PC-9 (cell line): ENCODE measurements around the gene CNTNAP2. TPM values are rescaled to one million over a fixed set of nuclear protein-coding genes. Genes with fewer than 3 reads are reported as not detected.

Experiments
- BruUV-seq: library from RNA; stranded (reverse); fragments of 400-500 nt; replicated peaks from 2 replicates; lab custom pipeline; 2021; lab: Mats Ljungman, UMichigan
- CTCF ChIA-PET: fragments of 300-600 bp; sonication (Branson Sonifier 250); formaldehyde crosslinking; loops from one replicate; lab custom pipeline; 2022; ENCODE audit warnings: antibody characterized with exemption; lab: Charles Lee
- POLR2A ChIA-PET: fragments of 300-600 bp; sonication (Branson Sonifier 250); formaldehyde crosslinking; loops from one replicate; lab custom pipeline; 2022; ENCODE audit warnings: antibody characterized with exemption; ENCODE audit not compliant: unreplicated experiment; lab: Charles Lee
- DNase-seq, 2 experiments: peaks; one replicate each; pipeline versions ENCODE4 v3.0.0 to v3.0.0-alpha.2; 2015 to 2022; ENCODE audit warnings: mixed read lengths in 1 of 2
- H2AFZ ChIP-seq: fragments of 200-600 bp; sonication (generic); 2 replicates; pipeline ENCODE4 v1.8.1; 2017; ENCODE audit warnings: antibody characterized with exemption
- H3F3A ChIP-seq: fragments of 200-600 bp; sonication (generic); 2 replicates; pipeline ENCODE4 v1.8.1; 2017; ENCODE audit warnings: antibody characterized with exemption, mild to moderate bottlenecking, low read depth; ENCODE audit not compliant: insufficient read depth
- H3K27ac ChIP-seq: fragments of 200-600 bp; sonication (generic); 2 replicates; pipeline ENCODE4 v1.6.1; 2016; ENCODE audit warnings: mixed run types
- H3K27me3 ChIP-seq: fragments of 200-600 bp; sonication (generic); 2 replicates; pipeline ENCODE4 v1.6.1; 2016; ENCODE audit warnings: low read depth, mixed run types; ENCODE audit not compliant: insufficient read depth
- H3K36me3 ChIP-seq: fragments of 200-600 bp; sonication (generic); 2 replicates; pipeline ENCODE4 v1.6.1; 2016; ENCODE audit warnings: low read depth, mixed run types
- H3K4me1 ChIP-seq: fragments of 200-600 bp; sonication (generic); replicated peaks from 2 replicates; pipeline ENCODE4 v1.6.1; 2016; ENCODE audit warnings: mixed run types; ENCODE audit not compliant: insufficient read depth
- H3K4me2 ChIP-seq: fragments of 200-600 bp; sonication (generic); 2 replicates; pipeline ENCODE4 v1.6.1; 2017; ENCODE audit warnings: mixed run types
- H3K4me3 ChIP-seq: fragments of 200-600 bp; sonication (generic); 2 replicates; pipeline ENCODE4 v1.6.1; 2016; ENCODE audit warnings: mixed run types
- H3K79me2 ChIP-seq: fragments of 200-600 bp; sonication (generic); 2 replicates; pipeline ENCODE4 v1.6.1; 2017; ENCODE audit warnings: low read depth, mixed run types
- H3K9me2 ChIP-seq: fragments of 200-600 bp; sonication (generic); 2 replicates; pipeline ENCODE4 v1.8.1; 2017; ENCODE audit warnings: mild to moderate bottlenecking; ENCODE audit not compliant: insufficient read depth
- H3K9me3 ChIP-seq: fragments of 200-600 bp; sonication (generic); 2 replicates; pipeline ENCODE4 v1.8.1; 2016; ENCODE audit warnings: low read depth; ENCODE audit not compliant: insufficient read depth
- H4K20me1 ChIP-seq: fragments of 200-600 bp; sonication (generic); 2 replicates; pipeline ENCODE4 v1.8.1; 2017; ENCODE audit not compliant: insufficient read depth
- EZH2 ChIP-seq: fragments of 200-600 bp; sonication (generic); IDR thresholded peaks from 2 replicates; pipeline ENCODE4 v1.8.0; 2017; ENCODE audit warnings: antibody characterized with exemption, low read depth
- intact Hi-C: fragments of 100-400 bp; cut with micrococcal nuclease; formaldehyde crosslinking; loops from one replicate; pipeline ENCODE4 v1.10.0; 2022; ENCODE audit not compliant: unreplicated experiment
- total RNA-seq: library from RNA; stranded (reverse); gene quantifications from 2 replicates; pipeline ENCODE4 v1.2.3, GENCODE V29; 2021
- TF ChIP-seq, protein P1 (sequence below): fragments of 200-600 bp; sonication (generic); conservative IDR thresholded peaks from 2 replicates; pipeline ENCODE4 v1.6.1; 2017; ENCODE audit warnings: mixed run types, antibody characterized with exemption, mild to moderate bottlenecking, moderate library complexity

The CNTNAP2 gene
- total RNA-seq, 1 experiment from 2014 or later = not detected

GRCh38 chr7:148031811-148032210 lies 1915.2 kb downstream of the CNTNAP2 start:
- ChIA-PET POLR2A (no interaction called here), CTCF (no interaction called here)
- TF ChIP-seq, protein P1, sequence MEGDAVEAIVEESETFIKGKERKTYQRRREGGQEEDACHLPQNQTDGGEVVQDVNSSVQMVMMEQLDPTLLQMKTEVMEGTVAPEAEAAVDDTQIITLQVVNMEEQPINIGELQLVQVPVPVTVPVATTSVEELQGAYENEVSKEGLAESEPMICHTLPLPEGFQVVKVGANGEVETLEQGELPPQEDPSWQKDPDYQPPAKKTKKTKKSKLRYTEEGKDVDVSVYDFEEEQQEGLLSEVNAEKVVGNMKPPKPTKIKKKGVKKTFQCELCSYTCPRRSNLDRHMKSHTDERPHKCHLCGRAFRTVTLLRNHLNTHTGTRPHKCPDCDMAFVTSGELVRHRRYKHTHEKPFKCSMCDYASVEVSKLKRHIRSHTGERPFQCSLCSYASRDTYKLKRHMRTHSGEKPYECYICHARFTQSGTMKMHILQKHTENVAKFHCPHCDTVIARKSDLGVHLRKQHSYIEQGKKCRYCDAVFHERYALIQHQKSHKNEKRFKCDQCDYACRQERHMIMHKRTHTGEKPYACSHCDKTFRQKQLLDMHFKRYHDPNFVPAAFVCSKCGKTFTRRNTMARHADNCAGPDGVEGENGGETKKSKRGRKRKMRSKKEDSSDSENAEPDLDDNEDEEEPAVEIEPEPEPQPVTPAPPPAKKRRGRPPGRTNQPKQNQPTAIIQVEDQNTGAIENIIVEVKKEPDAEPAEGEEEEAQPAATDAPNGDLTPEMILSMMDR = no peak
- TF ChIP-seq EZH2 = no peak
- Histone ChIP-seq H4K20me1 (no peaks in the 10 kb centered on the region), H3K9me2 (no peaks in the 10 kb centered on the region), H3K4me1 (no peaks in the 10 kb centered on the region), H3F3A (no peaks in the 10 kb centered on the region), H3K9me3 (no peaks in the 10 kb centered on the region), H2AFZ (no peak overlapping the region), H3K36me3 (no peaks in the 10 kb centered on the region), H3K4me2 (no peak overlapping the region), H3K27me3 (no peaks in the 10 kb centered on the region), H3K27ac (no peak overlapping the region), H3K4me3 (no peak overlapping the region), H3K79me2 (no peaks in the 10 kb centered on the region)
- DNase-seq = no peak
- no TSS peak for BruUV-seq
- intact Hi-C loops = no loop called here

- no peak overlapping the region for H3K27ac ChIP-seq
- POLR2A ChIA-PET = no interaction called here
- no TSS peak for BruUV-seq
- H3K4me2 ChIP-seq = no peak overlapping the region
- CTCF ChIA-PET = no interaction called here
- H2AFZ ChIP-seq = no peak overlapping the region
- H3K9me3 ChIP-seq = no peaks in the 10 kb centered on the region
- no peaks in the 10 kb centered on the region for H3K36me3 ChIP-seq
- H3K4me3 ChIP-seq = no peak overlapping the region
- no peaks in the 10 kb centered on the region for H3F3A ChIP-seq
- no peaks in the 10 kb centered on the region for H3K79me2 ChIP-seq
- H4K20me1 ChIP-seq = no peaks in the 10 kb centered on the region
- no peak for DNase-seq
- H3K4me1 ChIP-seq = no peaks in the 10 kb centered on the region
- TF ChIP-seq, protein P1 = no peak
- no peak for TF ChIP-seq EZH2
- H3K27me3 ChIP-seq = no peaks in the 10 kb centered on the region
- intact Hi-C loops = no loop called here
- H3K9me2 ChIP-seq = no peaks in the 10 kb centered on the region; the same call in 1 of the 2 replicates
Measured at GRCh38 chr7:148035950-148036349, 1919.3 kb downstream of the CNTNAP2 start.

DNA sequence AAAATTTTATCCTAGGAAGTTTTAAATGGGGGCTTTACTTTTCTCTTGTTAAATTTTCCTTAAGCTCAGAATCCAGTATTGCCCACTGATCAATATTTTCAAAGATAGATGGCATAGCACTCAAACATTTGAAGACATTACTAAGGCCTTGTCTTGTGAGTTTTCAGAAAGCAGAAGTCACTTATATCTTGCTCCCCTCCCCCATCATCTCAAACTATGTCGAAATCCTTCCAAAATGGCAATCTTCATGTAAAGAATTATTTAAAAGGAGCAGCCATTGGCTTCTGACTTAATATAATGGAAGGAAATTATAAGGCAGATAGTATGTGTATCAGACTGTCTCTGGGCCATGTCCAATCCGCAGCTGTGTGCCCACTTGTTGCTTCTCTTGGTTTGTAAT lies 1920.4 kb downstream of the CNTNAP2 start:
- Histone ChIP-seq H4K20me1 (no peaks in the 10 kb centered on the region), H3K9me2 (no peaks in the 10 kb centered on the region; the same call in 1 of the 2 replicates), H3K4me3 (no peak overlapping the region), H3K79me2 (no peaks in the 10 kb centered on the region), H2AFZ (no peak overlapping the region), H3K27ac (no peak overlapping the region), H3K4me2 (no peak overlapping the region), H3K9me3 (no peaks in the 10 kb centered on the region), H3K27me3 (no peaks in the 10 kb centered on the region), H3K36me3 (no peaks in the 10 kb centered on the region), H3K4me1 (no peaks in the 10 kb centered on the region), H3F3A (no peaks in the 10 kb centered on the region)
- CTCF ChIA-PET = no interaction called here
- intact Hi-C loops = no loop called here
- BruUV-seq = no TSS peak
- DNase-seq = no peak
- TF ChIP-seq EZH2 = no peak
- TF ChIP-seq, protein P1 = no peak
- POLR2A ChIA-PET = no interaction called here
